Neural cell (in vitro differentiated cells): Measurements from ENCODE around the gene HYAL1. TPM values are rescaled to one million over a fixed set of nuclear protein-coding genes. Genes with fewer than 3 reads are reported as not detected.

Experiments used
- H2AFZ ChIP-seq: fragments of 200-600, 300-800 bp; sonication (generic), shearing (Covaris generic); 2 replicates; pipeline ENCODE4 v1.6.0; 2014; ENCODE audit warnings: low read depth, mild to moderate bottlenecking, antibody characterized with exemption, low read length, moderate library complexity
- H3F3A ChIP-seq: fragments of 200-600 bp; shearing (Covaris generic); 2 replicates; pipeline ENCODE4 v1.6.1; 2016; ENCODE audit warnings: mild to moderate bottlenecking, moderate library complexity, mixed read lengths, antibody characterized with exemption, low read length; ENCODE audit not compliant: insufficient read depth, poor library complexity, severe bottlenecking
- H3K27ac ChIP-seq: fragments of 200-600, 300-800 bp; sonication (generic), shearing (Covaris generic); 2 replicates; pipeline ENCODE4 v1.5.1; 2014; ENCODE audit warnings: mild to moderate bottlenecking, low read length, moderate library complexity
- H3K27me3 ChIP-seq: fragments of 300-800, 200-600 bp; sonication (generic), shearing (Covaris generic); 2 replicates; pipeline ENCODE4 v1.6.0; 2014; ENCODE audit warnings: mild to moderate bottlenecking, low read depth, low read length, moderate library complexity; ENCODE audit not compliant: insufficient read depth
- H3K36me3 ChIP-seq: fragments of 300-800, 200-600 bp; sonication (generic), shearing (Covaris generic); 2 replicates; pipeline ENCODE4 v1.5.1; 2014; ENCODE audit warnings: mild to moderate bottlenecking, antibody characterized with exemption, low read length, moderate library complexity; ENCODE audit not compliant: insufficient read depth
- H3K4me2 ChIP-seq: fragments of 300-800, 200-600 bp; sonication (generic), shearing (Covaris generic); 2 replicates; pipeline ENCODE4 v1.6.0; 2014; ENCODE audit warnings: mild to moderate bottlenecking, low read length
- H3K4me3 ChIP-seq: fragments of 300-800, 200-600 bp; sonication (generic), shearing (Covaris generic); 2 replicates; pipeline ENCODE4 v1.5.1; 2014; ENCODE audit warnings: mild to moderate bottlenecking, low read length, moderate library complexity
- H3K79me2 ChIP-seq: fragments of 200-600 bp; shearing (Covaris generic); replicated peaks from 2 replicates; pipeline ENCODE4 v1.6.0; 2014; ENCODE audit warnings: mild to moderate bottlenecking, low read length, moderate library complexity; ENCODE audit not compliant: insufficient read depth
- H3K9ac ChIP-seq: fragments of 300-800, 200-600 bp; sonication (generic), shearing (Covaris generic); 2 replicates; pipeline ENCODE4 v1.6.1; 2016; ENCODE audit warnings: mild to moderate bottlenecking, low read length, mixed read lengths
- H3K9me2 ChIP-seq: fragments of 200-600 bp; shearing (Covaris generic); 2 replicates; pipeline ENCODE4 v1.6.1; 2016; ENCODE audit warnings: mild to moderate bottlenecking, low read length, mixed read lengths; ENCODE audit not compliant: insufficient read depth
- H3K9me3 ChIP-seq: fragments of 200-600, 300-800 bp; sonication (generic), shearing (Covaris generic); 2 replicates; pipeline ENCODE4 v1.6.1; 2016; ENCODE audit warnings: mild to moderate bottlenecking, mixed run types, low read length, moderate library complexity, mixed read lengths
- H4K20me1 ChIP-seq: fragments of 200-600 bp; shearing (Covaris generic); 2 replicates; pipeline ENCODE4 v1.6.1; 2016; ENCODE audit warnings: mild to moderate bottlenecking, mixed run types; ENCODE audit not compliant: insufficient read depth
- CTCF ChIP-seq: fragments of 450-650 bp; IDR thresholded peaks from 2 replicates; pipeline ENCODE4 v1.5.1; 2014; ENCODE audit warnings: antibody characterized with exemption, mild to moderate bottlenecking, moderate library complexity; ENCODE audit not compliant: poor library complexity, severe bottlenecking
- EP300 ChIP-seq: fragments of 450-650 bp; conservative IDR thresholded peaks from 2 replicates; pipeline ENCODE4 v1.6.1; 2014; ENCODE audit warnings: antibody characterized with exemption, mild to moderate bottlenecking, moderate library complexity; ENCODE audit not compliant: poor library complexity, severe bottlenecking
- EZH2 ChIP-seq: fragments of 200-600, 300-800 bp; shearing (Covaris generic), sonication (generic); IDR thresholded peaks from 2 replicates; pipeline ENCODE4 v1.6.1; 2014; ENCODE audit warnings: antibody characterized with exemption, low read length, borderline replicate concordance, mild to moderate bottlenecking; ENCODE audit not compliant: insufficient read depth, poor library complexity, severe bottlenecking
- MXI1 ChIP-seq: fragments of 450-650 bp; conservative IDR thresholded peaks from 2 replicates; pipeline ENCODE4 v1.6.1; 2014; ENCODE audit warnings: antibody characterized with exemption, mild to moderate bottlenecking; ENCODE audit not compliant: poor library complexity, severe bottlenecking
- POLR2AphosphoS5 ChIP-seq: IDR thresholded peaks from 2 replicates; pipeline ENCODE4 v1.6.1; 2012
- RAD21 ChIP-seq: fragments of 450-650 bp; conservative IDR thresholded peaks from 2 replicates; pipeline ENCODE4 v1.6.1; 2014; ENCODE audit warnings: antibody characterized with exemption, mild to moderate bottlenecking, moderate library complexity
- SMC3 ChIP-seq: fragments of 450-650 bp; conservative IDR thresholded peaks from 2 replicates; pipeline ENCODE4 v1.6.1; 2014; ENCODE audit warnings: antibody characterized with exemption, mild to moderate bottlenecking, moderate library complexity; ENCODE audit not compliant: poor library complexity
- TAF1 ChIP-seq: IDR thresholded peaks from 2 replicates; pipeline ENCODE4 v1.6.1; 2012; ENCODE audit warnings: low read depth
- polyA plus RNA-seq: library from polyadenylated mRNA; depleted of rRNA; stranded (reverse); fragments of >200 nt; gene quantifications from 2 replicates; pipeline ENCODE4 v1.2.3, GENCODE V29; 2014
- TF ChIP-seq, protein P1 (sequence below): IDR thresholded peaks from 2 replicates; pipeline ENCODE4 v1.6.1; 2012; ENCODE audit warnings: borderline replicate concordance

The HYAL1 gene
- polyA plus RNA-seq, 1 donor from 2014 or later = 2.2 TPM

GRCh38 chr3:50318163-50318562 is 14.8 kb upstream of the HYAL1 start:
- H3K9me2 ChIP-seq = no peaks in the 10 kb centered on the region
- H3K9me3 ChIP-seq = no peaks in the 10 kb centered on the region
- TF ChIP-seq, protein P1, sequence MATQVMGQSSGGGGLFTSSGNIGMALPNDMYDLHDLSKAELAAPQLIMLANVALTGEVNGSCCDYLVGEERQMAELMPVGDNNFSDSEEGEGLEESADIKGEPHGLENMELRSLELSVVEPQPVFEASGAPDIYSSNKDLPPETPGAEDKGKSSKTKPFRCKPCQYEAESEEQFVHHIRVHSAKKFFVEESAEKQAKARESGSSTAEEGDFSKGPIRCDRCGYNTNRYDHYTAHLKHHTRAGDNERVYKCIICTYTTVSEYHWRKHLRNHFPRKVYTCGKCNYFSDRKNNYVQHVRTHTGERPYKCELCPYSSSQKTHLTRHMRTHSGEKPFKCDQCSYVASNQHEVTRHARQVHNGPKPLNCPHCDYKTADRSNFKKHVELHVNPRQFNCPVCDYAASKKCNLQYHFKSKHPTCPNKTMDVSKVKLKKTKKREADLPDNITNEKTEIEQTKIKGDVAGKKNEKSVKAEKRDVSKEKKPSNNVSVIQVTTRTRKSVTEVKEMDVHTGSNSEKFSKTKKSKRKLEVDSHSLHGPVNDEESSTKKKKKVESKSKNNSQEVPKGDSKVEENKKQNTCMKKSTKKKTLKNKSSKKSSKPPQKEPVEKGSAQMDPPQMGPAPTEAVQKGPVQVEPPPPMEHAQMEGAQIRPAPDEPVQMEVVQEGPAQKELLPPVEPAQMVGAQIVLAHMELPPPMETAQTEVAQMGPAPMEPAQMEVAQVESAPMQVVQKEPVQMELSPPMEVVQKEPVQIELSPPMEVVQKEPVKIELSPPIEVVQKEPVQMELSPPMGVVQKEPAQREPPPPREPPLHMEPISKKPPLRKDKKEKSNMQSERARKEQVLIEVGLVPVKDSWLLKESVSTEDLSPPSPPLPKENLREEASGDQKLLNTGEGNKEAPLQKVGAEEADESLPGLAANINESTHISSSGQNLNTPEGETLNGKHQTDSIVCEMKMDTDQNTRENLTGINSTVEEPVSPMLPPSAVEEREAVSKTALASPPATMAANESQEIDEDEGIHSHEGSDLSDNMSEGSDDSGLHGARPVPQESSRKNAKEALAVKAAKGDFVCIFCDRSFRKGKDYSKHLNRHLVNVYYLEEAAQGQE = no peak
- TF ChIP-seq CTCF = no peak
- no peak for TF ChIP-seq RAD21
- no peak for TF ChIP-seq EZH2
- TF ChIP-seq SMC3 = no peak
- no peak for TF ChIP-seq MXI1
- no peak for TF ChIP-seq TAF1
- no peak for TF ChIP-seq EP300
- TF ChIP-seq POLR2AphosphoS5 = no peak
- no peak overlapping the region for H3K9ac ChIP-seq
- H3K79me2 ChIP-seq = peaks cover 23% of the 10 kb centered on the region
- no peak overlapping the region for H3K27ac ChIP-seq
- H3K27me3 ChIP-seq = no peaks in the 10 kb centered on the region
- H3K4me3 ChIP-seq = peak overlapping the region; percentile 93
- no peaks in the 10 kb centered on the region for H3F3A ChIP-seq
- H3K36me3 ChIP-seq = no peaks in the 10 kb centered on the region
- H4K20me1 ChIP-seq = no peaks in the 10 kb centered on the region
- no peak overlapping the region for H3K4me2 ChIP-seq
- no peak overlapping the region for H2AFZ ChIP-seq

GRCh38 chr3:50317300-50317699 is 13.9 kb upstream of the HYAL1 start:
- TF ChIP-seq, protein P1 = no peak
- TF ChIP-seq RAD21 (no peak), EZH2 (no peak), POLR2AphosphoS5 (no peak), CTCF (no peak), TAF1 (no peak), SMC3 (no peak), EP300 (no peak)
- Histone ChIP-seq H3F3A (no peaks in the 10 kb centered on the region), H3K79me2 (peaks cover 23% of the 10 kb centered on the region), H3K9me3 (no peaks in the 10 kb centered on the region), H3K36me3 (no peaks in the 10 kb centered on the region), H3K4me2 (no peak overlapping the region), H4K20me1 (no peaks in the 10 kb centered on the region), H3K27ac (no peak overlapping the region), H2AFZ (no peak overlapping the region), H3K9me2 (no peaks in the 10 kb centered on the region), H3K27me3 (no peaks in the 10 kb centered on the region), H3K9ac (no peak overlapping the region), H3K4me3 (peak overlapping the region; percentile 93)
